PC-3 (cell line): ENCODE measurements around the gene MINK1. TPM values are rescaled to one million over a fixed set of nuclear protein-coding genes. Genes with fewer than 3 reads are reported as not detected.

Experiments used
- ATAC-seq: fragments of 200-7000 bp; cut with Tn5 transposase; 2 replicates; pipeline ENCODE4 v1.9.1; 2020; ENCODE audit warnings: mild to moderate bottlenecking, moderate library complexity
- BruUV-seq: library from RNA; stranded (reverse); fragments of 400-500 nt; replicated peaks from 2 replicates; lab custom pipeline; 2021; lab: Mats Ljungman, UMichigan
- CTCF ChIA-PET: fragments of 300-600 bp; sonication (Branson Sonifier 250); formaldehyde crosslinking; loops from one replicate; lab custom pipeline; 2022; ENCODE audit warnings: antibody characterized with exemption; lab: Charles Lee
- POLR2A ChIA-PET: fragments of 300-600 bp; sonication (Branson Sonifier 250); formaldehyde crosslinking; loops from one replicate; lab custom pipeline; 2022; ENCODE audit warnings: antibody characterized with exemption; ENCODE audit not compliant: unreplicated experiment; lab: Charles Lee
- DNase-seq: peaks from one replicate; pipeline ENCODE4 v3.0.0-alpha.2; 2015
- H2AFZ ChIP-seq: fragments of 300-600 bp; sonication (generic); 2 replicates; pipeline ENCODE4 v1.6.0; 2016; ENCODE audit warnings: antibody characterized with exemption, low read length
- H3F3A ChIP-seq: fragments of 300-600 bp; sonication (generic); one replicate; pipeline ENCODE4 v1.6.0; 2017; ENCODE audit warnings: antibody characterized with exemption, low read length, control low read depth, mild to moderate bottlenecking; ENCODE audit not compliant: unreplicated experiment
- H3K27ac ChIP-seq: fragments of 300-600 bp; sonication (generic); 2 replicates; pipeline ENCODE4 v1.5.1; 2016; ENCODE audit warnings: mild to moderate bottlenecking, low read length
- H3K27me3 ChIP-seq: fragments of 300-600 bp; sonication (generic); 2 replicates; pipeline ENCODE4 v1.6.1; 2016; ENCODE audit warnings: low read length, mixed read lengths
- H3K36me3 ChIP-seq: fragments of 300-600 bp; sonication (generic); 2 replicates; pipeline ENCODE4 v1.6.1; 2016; ENCODE audit warnings: low read depth, mixed run types, low read length, mixed read lengths
- H3K4me1 ChIP-seq: fragments of 300-600 bp; sonication (generic); 2 replicates; pipeline ENCODE4 v1.5.1; 2016; ENCODE audit warnings: low read length; ENCODE audit not compliant: insufficient read depth
- H3K4me2 ChIP-seq: fragments of 300-600 bp; sonication (generic); 2 replicates; pipeline ENCODE4 v1.6.0; 2016; ENCODE audit warnings: low read length
- H3K4me3 ChIP-seq: fragments of 300-600 bp; sonication (generic); 2 replicates; pipeline ENCODE4 v1.5.1; 2016; ENCODE audit warnings: mild to moderate bottlenecking, low read length, mixed read lengths
- H3K79me2 ChIP-seq: fragments of 300-600 bp; sonication (generic); 2 replicates; pipeline ENCODE4 v1.6.1; 2017; ENCODE audit warnings: low read length, mixed read lengths
- H3K9ac ChIP-seq: fragments of 300-600 bp; sonication (generic); 2 replicates; pipeline ENCODE4 v1.6.0; 2016; ENCODE audit warnings: mild to moderate bottlenecking, low read length
- H3K9me2 ChIP-seq: fragments of 300-600 bp; sonication (generic); replicated peaks from 2 replicates; pipeline ENCODE4 v1.6.1; 2016; ENCODE audit warnings: mixed run types, low read length, mixed read lengths
- H3K9me3 ChIP-seq: fragments of 300-600 bp; sonication (generic); 2 replicates; pipeline ENCODE4 v1.6.1; 2016; ENCODE audit warnings: low read length, mixed read lengths
- H4K20me1 ChIP-seq: fragments of 300-600 bp; sonication (generic); 2 replicates; pipeline ENCODE4 v1.6.1; 2016; ENCODE audit warnings: low read length, mixed read lengths
- EZH2 ChIP-seq: fragments of 300-600 bp; sonication (generic); IDR thresholded peaks from one replicate; pipeline ENCODE4 v1.6.1; 2017; ENCODE audit warnings: antibody characterized with exemption, mild to moderate bottlenecking, low read length; ENCODE audit not compliant: unreplicated experiment
- EZH2phosphoT487 ChIP-seq: fragments of 300-600 bp; sonication (generic); IDR thresholded peaks from 2 replicates; pipeline ENCODE4 v1.6.1; 2018; ENCODE audit warnings: mild to moderate bottlenecking, antibody characterized with exemption, low read length, borderline replicate concordance
- intact Hi-C: fragments of 100-400 bp; cut with micrococcal nuclease; formaldehyde crosslinking; loops from 2 replicates; pipeline ENCODE4 v1.9.0; 2023
- total RNA-seq: library from RNA; depleted of rRNA; stranded (reverse); fragments of >200 nt; gene quantifications from 2 replicates; pipeline ENCODE4 v1.2.3, GENCODE V29; 2014
- TF ChIP-seq, protein P1 (sequence below): fragments of 300-600 bp; sonication (generic); conservative IDR thresholded peaks from 2 replicates; pipeline ENCODE4 v1.5.1; 2017; ENCODE audit warnings: antibody characterized with exemption, low read depth, mild to moderate bottlenecking, low read length

Gene MINK1
- total RNA-seq, 1 experiment from 2014 or later = 44.5 TPM

DNA sequence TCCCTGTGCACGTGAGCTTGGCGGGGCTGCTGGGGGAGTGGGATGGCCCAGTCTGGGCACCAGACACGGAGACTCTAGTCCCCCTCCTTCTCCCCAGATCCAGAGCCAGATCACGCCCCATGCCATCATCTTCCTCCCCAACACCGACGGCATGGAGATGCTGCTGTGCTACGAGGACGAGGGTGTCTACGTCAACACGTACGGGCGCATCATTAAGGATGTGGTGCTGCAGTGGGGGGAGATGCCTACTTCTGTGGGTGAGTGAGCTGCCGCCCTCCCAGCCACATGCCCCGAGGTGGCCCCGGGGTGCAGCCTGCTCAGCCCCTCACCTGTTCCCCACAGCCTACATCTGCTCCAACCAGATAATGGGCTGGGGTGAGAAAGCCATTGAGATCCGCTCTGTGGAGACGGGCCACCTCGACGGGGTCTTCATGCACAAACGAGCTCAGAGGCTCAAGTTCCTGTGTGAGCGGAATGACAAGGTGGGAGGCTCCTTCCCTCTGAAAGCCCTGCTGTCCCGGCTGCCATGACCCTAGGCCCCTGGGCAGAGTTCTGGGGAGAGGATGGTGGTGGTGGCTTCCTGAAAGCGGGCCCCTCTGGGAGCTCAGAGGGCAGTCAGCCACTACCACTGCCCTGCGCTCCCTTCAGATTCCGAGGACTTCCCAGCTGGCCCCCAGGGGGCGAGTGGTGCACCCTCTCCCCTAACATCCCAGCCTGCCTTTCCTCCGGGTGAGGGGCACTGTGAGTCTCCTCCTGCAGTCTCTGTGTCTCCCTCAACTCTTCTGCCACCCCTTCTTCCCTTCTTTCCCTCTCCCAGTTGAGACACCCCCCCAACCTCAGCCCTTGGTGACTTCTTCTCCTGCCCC lies 63.4 kb downstream of the MINK1 start:
- no peak overlapping the region for H3K4me2 ChIP-seq
- no peak for DNase-seq
- no peaks in the 10 kb centered on the region for H3F3A ChIP-seq
- H3K27me3 ChIP-seq = no peaks in the 10 kb centered on the region
- no peak for TF ChIP-seq EZH2
- TF ChIP-seq, protein P1, sequence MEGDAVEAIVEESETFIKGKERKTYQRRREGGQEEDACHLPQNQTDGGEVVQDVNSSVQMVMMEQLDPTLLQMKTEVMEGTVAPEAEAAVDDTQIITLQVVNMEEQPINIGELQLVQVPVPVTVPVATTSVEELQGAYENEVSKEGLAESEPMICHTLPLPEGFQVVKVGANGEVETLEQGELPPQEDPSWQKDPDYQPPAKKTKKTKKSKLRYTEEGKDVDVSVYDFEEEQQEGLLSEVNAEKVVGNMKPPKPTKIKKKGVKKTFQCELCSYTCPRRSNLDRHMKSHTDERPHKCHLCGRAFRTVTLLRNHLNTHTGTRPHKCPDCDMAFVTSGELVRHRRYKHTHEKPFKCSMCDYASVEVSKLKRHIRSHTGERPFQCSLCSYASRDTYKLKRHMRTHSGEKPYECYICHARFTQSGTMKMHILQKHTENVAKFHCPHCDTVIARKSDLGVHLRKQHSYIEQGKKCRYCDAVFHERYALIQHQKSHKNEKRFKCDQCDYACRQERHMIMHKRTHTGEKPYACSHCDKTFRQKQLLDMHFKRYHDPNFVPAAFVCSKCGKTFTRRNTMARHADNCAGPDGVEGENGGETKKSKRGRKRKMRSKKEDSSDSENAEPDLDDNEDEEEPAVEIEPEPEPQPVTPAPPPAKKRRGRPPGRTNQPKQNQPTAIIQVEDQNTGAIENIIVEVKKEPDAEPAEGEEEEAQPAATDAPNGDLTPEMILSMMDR = no peak
- H3K4me1 ChIP-seq = no peaks in the 10 kb centered on the region
- no peaks in the 10 kb centered on the region; the same call in 1 of the 2 replicates for H3K36me3 ChIP-seq
- H3K9ac ChIP-seq = no peak overlapping the region
- no peak overlapping the region for H2AFZ ChIP-seq
- CTCF ChIA-PET = no interaction called here
- H3K27ac ChIP-seq = no peak overlapping the region
- no peak overlapping the region for H3K4me3 ChIP-seq
- no peaks in the 10 kb centered on the region for H3K9me2 ChIP-seq
- intact Hi-C loops = no loop called here
- BruUV-seq = no TSS peak
- POLR2A ChIA-PET = no interaction called here
- no peaks in the 10 kb centered on the region for H3K9me3 ChIP-seq
- no peak; the same call in 1 of the 2 replicates for ATAC-seq
- no peaks in the 10 kb centered on the region for H4K20me1 ChIP-seq
- H3K79me2 ChIP-seq = no peaks in the 10 kb centered on the region

- no peaks in the 10 kb centered on the region for H3F3A ChIP-seq
- no peak overlapping the region for H3K9ac ChIP-seq
- TF ChIP-seq EZH2phosphoT487 (no peak), EZH2 (no peak)
- TF ChIP-seq, protein P1 = no peak
- H2AFZ ChIP-seq = no peak overlapping the region
- no peak overlapping the region for H3K27ac ChIP-seq
- ChIA-PET POLR2A (no interaction called here), CTCF (no interaction called here)
- BruUV-seq = no TSS peak
- ATAC-seq (no peak), DNase-seq (no peak)
- no peaks in the 10 kb centered on the region for H3K4me1 ChIP-seq
- H3K79me2 ChIP-seq = no peaks in the 10 kb centered on the region
- no peaks in the 10 kb centered on the region for H4K20me1 ChIP-seq
- no peak overlapping the region for H3K4me3 ChIP-seq
- no peaks in the 10 kb centered on the region; the same call in 1 of the 2 replicates for H3K36me3 ChIP-seq
- H3K27me3 ChIP-seq = no peaks in the 10 kb centered on the region
- intact Hi-C loops = no loop called here
- no peaks in the 10 kb centered on the region for H3K9me2 ChIP-seq
- H3K4me2 ChIP-seq = no peak overlapping the region
- no peaks in the 10 kb centered on the region for H3K9me3 ChIP-seq
These were observed 64.1 kb downstream of the MINK1 start for GRCh38 chr17:4897198-4897687.

DNA sequence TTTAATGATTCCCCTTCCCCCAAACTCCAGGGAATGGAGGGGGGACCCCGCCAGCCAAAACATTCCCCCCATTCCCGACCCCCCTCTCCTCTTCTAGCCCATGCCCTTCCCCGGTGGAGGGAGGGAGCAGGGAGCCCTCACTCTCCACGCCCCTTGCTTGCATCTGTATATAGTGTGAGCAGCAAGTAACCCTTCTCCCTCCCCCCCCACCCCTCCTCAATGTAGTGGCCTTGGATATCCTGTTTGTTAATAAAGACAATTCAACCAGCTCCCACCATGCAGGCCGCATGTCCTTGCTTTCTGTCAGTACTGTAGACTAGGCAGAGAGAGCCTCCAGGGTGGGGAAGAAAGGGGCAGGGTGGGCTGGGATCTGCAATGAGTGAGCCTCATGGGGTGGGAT lies 64.6 kb downstream of the MINK1 start:
- CTCF ChIA-PET = no interaction called here
- POLR2A ChIA-PET = no interaction called here
- intact Hi-C loops = no loop called here

More for the DNA sequence above, 64.6 kb downstream of the MINK1 start:
- Histone ChIP-seq H4K20me1 (no peaks in the 10 kb centered on the region), H3F3A (no peaks in the 10 kb centered on the region), H3K4me1 (peaks cover 2% of the 10 kb centered on the region), H3K27me3 (no peaks in the 10 kb centered on the region), H2AFZ (no peak overlapping the region), H3K4me2 (no peak overlapping the region), H3K9me3 (no peaks in the 10 kb centered on the region), H3K9ac (no peak overlapping the region), H3K36me3 (no peaks in the 10 kb centered on the region; the same call in 1 of the 2 replicates), H3K79me2 (no peaks in the 10 kb centered on the region), H3K4me3 (no peak overlapping the region), H3K9me2 (no peaks in the 10 kb centered on the region), H3K27ac (no peak overlapping the region)
- TF ChIP-seq, protein P1 = no peak
- no peak for TF ChIP-seq EZH2
- TF ChIP-seq EZH2phosphoT487 = no peak
- ATAC-seq (no peak), DNase-seq (no peak)
- BruUV-seq = no TSS peak
